Endothelial cell of umbilical vein (primary cell): Measurements from ENCODE around the gene GKN2. TPM values are rescaled to one million over a fixed set of nuclear protein-coding genes. Genes with fewer than 3 reads are reported as not detected.

Experiments
- BruUV-seq: library from RNA; stranded (reverse); fragments of 400-500 nt; replicated peaks from 2 replicates; lab custom pipeline; 2021; lab: Mats Ljungman, UMichigan
- CTCF ChIA-PET: fragments of 300-600, 350-600 bp; sonication (Branson Sonifier 250); formaldehyde crosslinking; loops from one replicate; lab custom pipeline; 2021; ENCODE audit warnings: antibody characterized with exemption, inconsistent platforms; lab: Charles Lee
- POLR2A ChIA-PET: fragments of 300-600, 350-600 bp; sonication (Branson Sonifier 250); formaldehyde crosslinking; loops from one replicate; lab custom pipeline; 2021; ENCODE audit warnings: antibody characterized with exemption, inconsistent platforms; lab: Charles Lee
- DNase-seq: peaks from one replicate; pipeline ENCODE4 v3.0.0-alpha.2; 2011; ENCODE audit warnings: low read depth, low spot score
- FAIRE-seq: peaks from 2 replicates; lab custom pipeline; 2011; peaks lifted over from hg19 to GRCh38; lab: Jason Lieb, UNC
- H2AFZ ChIP-seq: 2 replicates; pipeline ENCODE4 v1.6.0; 2012; ENCODE audit warnings: low read depth, low read length, control low read depth, inconsistent platforms
- H3K27ac ChIP-seq: 2 replicates; pipeline ENCODE4 v1.5.1; 2011; ENCODE audit warnings: low read depth, mild to moderate bottlenecking, control low read depth, low read length, moderate library complexity; ENCODE audit not compliant: insufficient read depth
- H3K27me3 ChIP-seq, 2 experiments: 2 replicates each; pipeline versions ENCODE4 v1.6.0 to v1.6.1; 2011; ENCODE audit warnings: low read length in 2 of 2, mixed read lengths in 1 of 2; ENCODE audit not compliant: control insufficient read depth in 2 of 2, insufficient read depth in 2 of 2
- H3K36me3 ChIP-seq, 2 experiments: 2 replicates in 1 of 2; 3 replicates in 1 of 2; pipeline ENCODE4 v1.5.1; 2011; ENCODE audit warnings: low read length in 2 of 2, mild to moderate bottlenecking in 1 of 2, moderate library complexity in 1 of 2; ENCODE audit not compliant: control insufficient read depth in 2 of 2, insufficient read depth in 2 of 2; ENCODE audit errors: extremely low read depth in 1 of 2
- H3K4me1 ChIP-seq: 3 replicates; pipeline ENCODE4 v1.5.1; 2011; ENCODE audit warnings: mild to moderate bottlenecking, low read length; ENCODE audit not compliant: control insufficient read depth, insufficient read depth; ENCODE audit errors: extremely low read depth
- H3K4me2 ChIP-seq: 2 replicates; pipeline ENCODE4 v1.6.1; 2011; ENCODE audit warnings: low read length, control low read depth, mixed read lengths; ENCODE audit not compliant: insufficient read depth
- H3K4me3 ChIP-seq, 3 experiments: fragments of 200-600 bp in 1 of 3; sonication (generic), shearing (Covaris generic) in 1 of 3; replicated peaks in 1 of 3; 2 replicates each; pipeline ENCODE4 v1.5.1; 2011 to 2016; ENCODE audit warnings: control low read depth in 3 of 3, low read length in 3 of 3, mild to moderate bottlenecking in 2 of 3, inconsistent platforms in 1 of 3, low read depth in 1 of 3, moderate library complexity in 1 of 3; ENCODE audit not compliant: insufficient read depth in 1 of 3
- H3K79me2 ChIP-seq: 2 replicates; pipeline ENCODE4 v1.6.0; 2012; ENCODE audit warnings: low read length, inconsistent platforms; ENCODE audit not compliant: control insufficient read depth, insufficient read depth
- H3K9ac ChIP-seq: replicated peaks from 2 replicates; pipeline ENCODE3; 2011; ENCODE audit warnings: low read length, control low read depth; ENCODE audit not compliant: insufficient read depth; ENCODE audit errors: extremely low read depth
- H3K9me1 ChIP-seq: replicated peaks from 3 replicates; pipeline ENCODE4 v1.6.0; 2011; ENCODE audit warnings: mild to moderate bottlenecking, low read length; ENCODE audit not compliant: control insufficient read depth, insufficient read depth; ENCODE audit errors: extremely low read depth
- H3K9me3 ChIP-seq: replicated peaks from 2 replicates; pipeline ENCODE4 v1.5.1; 2012; ENCODE audit warnings: low read length, inconsistent platforms; ENCODE audit not compliant: control insufficient read depth, insufficient read depth
- H4K20me1 ChIP-seq: replicated peaks from 2 replicates; pipeline ENCODE3; 2011; ENCODE audit warnings: mild to moderate bottlenecking, low read length; ENCODE audit not compliant: control insufficient read depth, insufficient read depth; ENCODE audit errors: extremely low read depth
- CTCF ChIP-seq, 2 donors: IDR thresholded peaks; 1 replicate in 1 of 2; 2 replicates in 1 of 2; pipeline ENCODE4 v1.5.1; 2011; ENCODE audit warnings: low read length in 2 of 2, mild to moderate bottlenecking in 2 of 2, moderate library complexity in 2 of 2, control low read depth in 1 of 2, inconsistent platforms in 1 of 2, low read depth in 1 of 2; ENCODE audit not compliant: insufficient read depth in 1 of 2; ENCODE audit errors: extremely low read depth in 1 of 2
- EZH2 ChIP-seq: IDR thresholded peaks from 2 replicates; pipeline ENCODE4 v1.6.1; 2012; ENCODE audit warnings: borderline replicate concordance, low read depth, mild to moderate bottlenecking, moderate library complexity, low read length, inconsistent platforms; ENCODE audit not compliant: severe bottlenecking
- FOS ChIP-seq: IDR thresholded peaks from 2 replicates; pipeline ENCODE4 v1.6.1; 2011; ENCODE audit warnings: mild to moderate bottlenecking, low read length, moderate library complexity, borderline replicate concordance; ENCODE audit not compliant: insufficient read depth
- GATA2 ChIP-seq: IDR thresholded peaks from 2 replicates; pipeline ENCODE4 v1.7.0; 2011; ENCODE audit warnings: low read depth, mild to moderate bottlenecking, moderate library complexity, mixed read lengths, low read length; ENCODE audit not compliant: insufficient read length, insufficient read depth
- JUN ChIP-seq: IDR thresholded peaks from 2 replicates; pipeline ENCODE4 v1.6.1; 2011; ENCODE audit warnings: borderline replicate concordance, low read depth; ENCODE audit not compliant: insufficient read length, insufficient read depth
- MAX ChIP-seq: IDR thresholded peaks from 2 replicates; pipeline ENCODE4 v1.6.1; 2011; ENCODE audit not compliant: insufficient read depth, insufficient read length
- MYC ChIP-seq: IDR thresholded peaks from one replicate; pipeline ENCODE4 v1.6.1; 2011; ENCODE audit warnings: mild to moderate bottlenecking, low read depth, low read length
- POLR2A ChIP-seq: IDR thresholded peaks from 2 replicates; pipeline ENCODE4 v1.6.1; 2012; ENCODE audit warnings: low read depth, mild to moderate bottlenecking, control low read depth, low read length
- POLR2AphosphoS5 ChIP-seq: IDR thresholded peaks from 2 replicates; pipeline ENCODE4 v1.6.1; 2012; ENCODE audit warnings: low read depth, mild to moderate bottlenecking, control low read depth, low read length, moderate library complexity; ENCODE audit not compliant: insufficient read depth
- dilution Hi-C: fragments of 300-500 bp; cut with MboI; formaldehyde crosslinking; loops from one replicate; pipeline ENCODE4 v1.15.0; 2019; ENCODE audit warnings: low sequenced_read_pairs; ENCODE audit not compliant: extremely low pct_ligation_motif_present
- intact Hi-C: fragments of 100-400 bp; cut with micrococcal nuclease; formaldehyde crosslinking; loops from one replicate; pipeline ENCODE4 v1.10.0; 2022
- polyA plus RNA-seq, 4 experiments: library from polyadenylated mRNA; depleted of rRNA in 3 of 4; stranded (reverse) in 3 of 4; unstranded in 1 of 4; fragments of >200 nt; gene quantifications; 2 replicates each; pipeline versions ENCODE4 v1.2.1 to v1.2.3, GENCODE V29; 2011 to 2012; ENCODE audit warnings: missing spikeins in 1 of 4
- total RNA-seq: library from RNA; stranded (reverse); gene quantifications from 2 replicates; pipeline ENCODE4 v1.2.3, GENCODE V29; 2021

Gene GKN2
- total and polyA plus RNA-seq, 2 donors (not counting 3 experiments of a cell fraction or from before 2014, with no cell fraction given), result not detected

DNA sequence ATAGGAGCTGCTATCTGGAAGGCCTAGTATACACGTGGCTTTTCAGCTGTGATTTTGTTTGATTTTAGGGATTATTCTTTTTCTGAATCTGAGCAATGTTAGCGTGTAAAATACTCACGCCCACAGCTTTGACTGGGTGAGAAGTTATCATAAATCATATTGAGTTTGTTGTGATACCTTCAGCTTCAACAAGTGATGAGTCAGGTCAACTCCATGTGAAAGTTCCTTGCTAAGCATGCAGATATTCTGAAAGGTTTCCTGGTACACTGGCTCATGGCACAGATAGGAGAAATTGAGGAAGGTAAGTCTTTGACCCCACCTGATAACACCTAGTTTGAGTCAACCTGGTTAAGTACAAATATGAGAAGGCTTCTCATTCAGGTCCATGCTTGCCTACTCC is 21.6 kb upstream of the GKN2 start, which contains the start of gene GKN1:
Gene GKN1 (plus strand): TSS at position 386 of the 400 bp plus-strand sequence. CDS start 42 bp downstream, outside the sequence.
- H3K9me1 ChIP-seq, result no peaks in the 10 kb centered on the region

More for the DNA sequence above, 21.6 kb upstream of the GKN2 start, which contains the start of gene GKN1:
- Histone ChIP-seq H3K4me2 (no peak within 1 kb of the TSS), H3K79me2 (no peaks in the 10 kb centered on the region), H3K4me3 (no peak within 1 kb of the TSS), H3K9me3 (no peaks in the 10 kb centered on the region), H3K27me3 (peaks cover 21 to 22% of the 10 kb centered on the region in 2 experiments), H3K4me1 (no peaks in the 10 kb centered on the region), H3K9ac (no peak within 1 kb of the TSS), H3K36me3 (no peaks in the 10 kb centered on the region), H2AFZ (no peak within 1 kb of the TSS), H3K27ac (no peak within 1 kb of the TSS), H4K20me1 (no peaks in the 10 kb centered on the region)
- no TSS peak for BruUV-seq
- dilution Hi-C loops (no loop called here), intact Hi-C loops (no loop called here)
- ChIA-PET POLR2A (no interaction called here), CTCF (interaction anchor here (0.6 to 3.6 kb wide), 3 partner anchors 23 to 362 kb away, joined by 3 to 18 read pairs (median 4); no protein-coding TSS in a partner anchor)
- DNase-seq (no peak), FAIRE-seq (no peak)
- TF ChIP-seq MYC, result no peak
- no peak for TF ChIP-seq GATA2
- no peak for TF ChIP-seq EZH2
- TF ChIP-seq POLR2A, result no peak
- TF ChIP-seq MAX, result no peak
- no peak for TF ChIP-seq CTCF (IDR thresholded peaks at IDR 0.05; ENCODE audit: extremely low read depth in 1 of 2, insufficient read depth in 1 of 2, low read depth in 1 of 2, low read length in 2 of 2)
- no peak for TF ChIP-seq FOS
- no peak for TF ChIP-seq POLR2AphosphoS5
- TF ChIP-seq JUN, result no peak
